Effector CD8-positive, alpha-beta T cell (primary cell): ENCODE results near the gene MTFMT.

ENCODE experiments used
- DNase-seq: peaks from one replicate; lab custom pipeline; 2025; lab: John Stamatoyannopoulos, UW

The MTFMT gene

GRCh38 chr15:64987136-64987535 lies 42.3 kb downstream of the MTFMT start:
- DNase-seq: no peak

GRCh38 chr15:64985366-64986033 lies 43.9 kb downstream of the MTFMT start:
- no peak for DNase-seq

GRCh38 chr15:64982472-64982871 lies 47.0 kb downstream of the MTFMT start:
- no peak for DNase-seq

- DNase-seq: no peak
Measured at GRCh38 chr15:64981812-64982431, 47.5 kb downstream of the MTFMT start.

- no peak for DNase-seq
Measured at GRCh38 chr15:64979252-64979710, 50.2 kb downstream of the MTFMT start.

GRCh38 chr15:64975390-64975789 lies 54.0 kb downstream of the MTFMT start:
- no peak for DNase-seq

GRCh38 chr15:64970698-64971097 lies 58.7 kb downstream of the MTFMT start:
- no peak for DNase-seq

GRCh38 chr15:64969401-64969800 lies 60.0 kb downstream of the MTFMT start:
- no peak for DNase-seq

- DNase-seq: no peak
Measured at GRCh38 chr15:64961013-64961412, 68.4 kb downstream of the MTFMT start.

GRCh38 chr15:64960153-64960552 lies 69.3 kb downstream of the MTFMT start:
- DNase-seq: no peak

- no peak for DNase-seq
Measured at GRCh38 chr15:64959128-64959527, 70.3 kb downstream of the MTFMT start.

GRCh38 chr15:64954395-64954794 lies 75.0 kb downstream of the MTFMT start:
- no peak for DNase-seq

GRCh38 chr15:64951777-64952418 lies 77.5 kb downstream of the MTFMT start:
- DNase-seq: no peak
